HepG2 (cell line): ENCODE results near the gene IP6K3. TPM values are rescaled to one million over a fixed set of nuclear protein-coding genes. Genes with fewer than 3 reads are reported as not detected.

Experiments
- ATM ChIP-seq: fragments of 450-650 bp; IDR thresholded peaks from 2 replicates; pipeline ENCODE4 v1.7.1; 2017; ENCODE audit warnings: mild to moderate bottlenecking, borderline replicate concordance
- CHD4 ChIP-seq: fragments of 200-600 bp; sonication (generic); IDR thresholded peaks from 2 replicates; pipeline ENCODE4 v1.7.0; 2017; ENCODE audit warnings: mild to moderate bottlenecking, low read length, borderline replicate concordance
- DR1 ChIP-seq: sonication (generic); formaldehyde crosslinking; IDR thresholded peaks from 2 replicates; pipeline ENCODE4 v1.8.0; 2021; ENCODE audit warnings: mild to moderate bottlenecking, missing genetic modification reagents, inconsistent platforms
- FOXK1 ChIP-seq: sonication (generic); formaldehyde crosslinking; IDR thresholded peaks from 2 replicates; pipeline ENCODE4 v1.4.0; 2020; ENCODE audit warnings: low read depth, missing genetic modification reagents, borderline replicate concordance
- FOXK2 ChIP-seq: fragments of 450-650 bp; IDR thresholded peaks from 2 replicates; pipeline ENCODE4 v1.6.1; 2016
- GPN1 ChIP-seq: sonication (generic); formaldehyde crosslinking; IDR thresholded peaks from 2 replicates; pipeline ENCODE4 v1.5.1; 2020; ENCODE audit warnings: missing genetic modification reagents, borderline replicate concordance
- HNRNPH1 ChIP-seq: fragments of 200-400 bp; formaldehyde crosslinking; optimal IDR thresholded peaks from 2 replicates; pipeline ENCODE3; 2017; ENCODE audit warnings: mild to moderate bottlenecking, low read depth, low read length
- HOXA3 ChIP-seq: sonication (generic); formaldehyde crosslinking; IDR thresholded peaks from 2 replicates; pipeline ENCODE4 v1.5.0; 2020; ENCODE audit warnings: missing genetic modification reagents
- NR2F2 ChIP-seq: IDR thresholded peaks from 2 replicates; pipeline ENCODE4 v1.6.1; 2012; ENCODE audit warnings: low read depth, inconsistent platforms, borderline replicate concordance
- REXO4 ChIP-seq: sonication (generic); formaldehyde crosslinking; IDR thresholded peaks from 2 replicates; pipeline ENCODE4 v1.8.0; 2022; ENCODE audit warnings: missing genetic modification reagents, mild to moderate bottlenecking, borderline replicate concordance
- SMARCE1 ChIP-seq: fragments of 450-650 bp; IDR thresholded peaks from 2 replicates; pipeline ENCODE4 v1.6.1; 2017; ENCODE audit warnings: borderline replicate concordance
- ZBTB7A ChIP-seq: sonication (generic); formaldehyde crosslinking; IDR thresholded peaks from 2 replicates; pipeline ENCODE4 v1.8.0; 2022; ENCODE audit warnings: mild to moderate bottlenecking, missing genetic modification reagents
- ZFY ChIP-seq: sonication (generic); formaldehyde crosslinking; IDR thresholded peaks from 2 replicates; pipeline ENCODE4 v1.4.0; 2020; ENCODE audit warnings: missing genetic modification reagents
- ZNF3 ChIP-seq: IDR thresholded peaks from 2 replicates; pipeline ENCODE4 v1.7.0; 2017; ENCODE audit warnings: inconsistent platforms
- ZNF513 ChIP-seq: sonication (generic); formaldehyde crosslinking; conservative IDR thresholded peaks from 2 replicates; pipeline ENCODE4 v1.5.0; 2020; ENCODE audit warnings: missing genetic modification reagents
- ZNF691 ChIP-seq: sonication (generic); formaldehyde crosslinking; IDR thresholded peaks from 2 replicates; pipeline ENCODE4 v1.4.0; 2020; ENCODE audit warnings: missing genetic modification reagents, low read depth, mild to moderate bottlenecking, borderline replicate concordance
- ZSCAN20 ChIP-seq: sonication (generic); formaldehyde crosslinking; IDR thresholded peaks from 2 replicates; pipeline ENCODE4 v1.4.0; 2020; ENCODE audit warnings: missing genetic modification reagents, mild to moderate bottlenecking, borderline replicate concordance
- polyA plus RNA-seq, 8 experiments: library from polyadenylated mRNA; depleted of rRNA in 3 of 8; stranded (reverse) in 7 of 8; unstranded in 1 of 8; fragments of >200 nt; fragmentation: Illumina TruSeq in 4 of 8; extraction: Trizol in 4 of 8; gene quantifications; 2 replicates each; pipeline versions ENCODE4 v1.2.1 to v1.2.3, GENCODE V29; 2011 to 2016; ENCODE audit warnings: low read depth in 4 of 8, missing spikeins in 1 of 8, mixed read lengths in 1 of 8; ENCODE audit not compliant: insufficient read depth in 1 of 8
- total RNA-seq, 5 experiments: library from RNA; depleted of rRNA; stranded (reverse); fragments of >200 nt; fragmentation: Illumina TruSeq; extraction: Trizol; gene quantifications; 2 replicates each; pipeline ENCODE4 v1.2.3, GENCODE V29; 2016; ENCODE audit warnings: low read depth in 1 of 5
- TF ChIP-seq, protein P1 (sequence below): sonication (generic); formaldehyde crosslinking; IDR thresholded peaks from 2 replicates; pipeline ENCODE4 v1.4.0; 2020; ENCODE audit warnings: missing genetic modification reagents
- TF ChIP-seq, protein P2 (sequence below): sonication (generic); formaldehyde crosslinking; IDR thresholded peaks from 2 replicates; pipeline ENCODE4 v1.9.0; 2021; ENCODE audit warnings: missing genetic modification reagents, borderline replicate concordance

Gene IP6K3
- total and polyA plus RNA-seq, 2 of the 13 experiments (the other 11 are each of a cell fraction or from before 2014, with no cell fraction given): 0.11 to 0.18 TPM

DNA sequence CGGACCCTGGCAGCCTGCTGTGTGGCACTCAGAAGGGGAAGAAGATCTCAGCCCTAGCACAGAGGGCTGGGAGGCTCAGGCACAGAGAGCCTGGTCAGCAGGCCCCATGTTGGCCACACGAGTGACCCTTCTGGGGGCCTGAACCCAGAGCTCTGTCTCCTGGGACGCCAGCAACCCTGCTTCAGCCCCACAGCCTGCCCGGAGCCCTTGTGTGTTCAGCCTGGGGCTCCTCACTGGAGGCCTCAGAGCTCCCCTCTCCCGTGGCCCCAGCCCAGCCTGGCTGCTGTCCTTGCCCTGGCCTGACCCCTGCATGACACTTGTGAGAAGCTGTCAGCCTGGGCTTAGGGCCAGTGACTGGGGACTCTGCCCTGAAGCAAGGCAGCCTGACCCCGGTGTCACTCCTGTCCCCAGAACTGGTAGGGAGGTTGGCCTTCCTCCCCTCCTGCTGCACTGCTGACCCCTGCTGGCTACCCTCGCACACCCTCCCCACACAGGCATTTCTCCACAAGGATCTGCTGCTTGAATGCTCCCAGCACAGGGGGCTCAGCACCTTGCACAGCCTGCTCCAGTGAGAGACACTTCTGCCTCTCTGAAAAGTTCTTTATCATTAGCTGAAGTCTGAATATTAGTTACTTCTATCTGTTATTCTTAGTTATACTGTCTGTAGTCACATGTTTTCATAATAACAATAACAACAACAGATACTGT, 15.4 kb upstream of the IP6K3 start (continued):
- TF ChIP-seq, protein P1, sequence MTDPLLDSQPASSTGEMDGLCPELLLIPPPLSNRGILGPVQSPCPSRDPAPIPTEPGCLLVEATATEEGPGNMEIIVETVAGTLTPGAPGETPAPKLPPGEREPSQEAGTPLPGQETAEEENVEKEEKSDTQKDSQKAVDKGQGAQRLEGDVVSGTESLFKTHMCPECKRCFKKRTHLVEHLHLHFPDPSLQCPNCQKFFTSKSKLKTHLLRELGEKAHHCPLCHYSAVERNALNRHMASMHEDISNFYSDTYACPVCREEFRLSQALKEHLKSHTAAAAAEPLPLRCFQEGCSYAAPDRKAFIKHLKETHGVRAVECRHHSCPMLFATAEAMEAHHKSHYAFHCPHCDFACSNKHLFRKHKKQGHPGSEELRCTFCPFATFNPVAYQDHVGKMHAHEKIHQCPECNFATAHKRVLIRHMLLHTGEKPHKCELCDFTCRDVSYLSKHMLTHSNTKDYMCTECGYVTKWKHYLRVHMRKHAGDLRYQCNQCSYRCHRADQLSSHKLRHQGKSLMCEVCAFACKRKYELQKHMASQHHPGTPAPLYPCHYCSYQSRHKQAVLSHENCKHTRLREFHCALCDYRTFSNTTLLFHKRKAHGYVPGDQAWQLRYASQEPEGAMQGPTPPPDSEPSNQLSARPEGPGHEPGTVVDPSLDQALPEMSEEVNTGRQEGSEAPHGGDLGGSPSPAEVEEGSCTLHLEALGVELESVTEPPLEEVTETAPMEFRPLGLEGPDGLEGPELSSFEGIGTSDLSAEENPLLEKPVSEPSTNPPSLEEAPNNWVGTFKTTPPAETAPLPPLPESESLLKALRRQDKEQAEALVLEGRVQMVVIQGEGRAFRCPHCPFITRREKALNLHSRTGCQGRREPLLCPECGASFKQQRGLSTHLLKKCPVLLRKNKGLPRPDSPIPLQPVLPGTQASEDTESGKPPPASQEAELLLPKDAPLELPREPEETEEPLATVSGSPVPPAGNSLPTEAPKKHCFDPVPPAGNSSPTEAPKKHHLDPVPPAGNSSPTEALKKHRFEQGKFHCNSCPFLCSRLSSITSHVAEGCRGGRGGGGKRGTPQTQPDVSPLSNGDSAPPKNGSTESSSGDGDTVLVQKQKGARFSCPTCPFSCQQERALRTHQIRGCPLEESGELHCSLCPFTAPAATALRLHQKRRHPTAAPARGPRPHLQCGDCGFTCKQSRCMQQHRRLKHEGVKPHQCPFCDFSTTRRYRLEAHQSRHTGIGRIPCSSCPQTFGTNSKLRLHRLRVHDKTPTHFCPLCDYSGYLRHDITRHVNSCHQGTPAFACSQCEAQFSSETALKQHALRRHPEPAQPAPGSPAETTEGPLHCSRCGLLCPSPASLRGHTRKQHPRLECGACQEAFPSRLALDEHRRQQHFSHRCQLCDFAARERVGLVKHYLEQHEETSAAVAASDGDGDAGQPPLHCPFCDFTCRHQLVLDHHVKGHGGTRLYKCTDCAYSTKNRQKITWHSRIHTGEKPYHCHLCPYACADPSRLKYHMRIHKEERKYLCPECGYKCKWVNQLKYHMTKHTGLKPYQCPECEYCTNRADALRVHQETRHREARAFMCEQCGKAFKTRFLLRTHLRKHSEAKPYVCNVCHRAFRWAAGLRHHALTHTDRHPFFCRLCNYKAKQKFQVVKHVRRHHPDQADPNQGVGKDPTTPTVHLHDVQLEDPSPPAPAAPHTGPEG (CRISPR knock-in tag): peak; percentile 59; the same call in 1 of the 2 replicates
- TF ChIP-seq GPN1 (no peak), ZNF513 (CRISPR knock-in tag) (no peak), FOXK1 (peak; percentile 72; the same call in 1 of the 2 replicates), CHD4 (no peak), HNRNPH1 (no peak), FOXK2 (no peak), REXO4 (CRISPR knock-in tag) (no peak), ZNF691 (0 out of 2 replicates have a peak, but pooled peaks have one; percentile 82), DR1 (CRISPR knock-in tag) (no peak), ZBTB7A (CRISPR knock-in tag) (peak; percentile 95), ZNF3 (CRISPR knock-in tag) (peak; percentile 74), NR2F2 (peak; percentile 91), ZFY (CRISPR knock-in tag) (peak; percentile 59), SMARCE1 (no peak), HOXA3 (CRISPR knock-in tag) (peak; percentile 84), ATM (no peak), ZSCAN20 (CRISPR knock-in tag) (0 out of 2 replicates have a peak, but pooled peaks have one; percentile 14)
- TF ChIP-seq, protein P2, sequence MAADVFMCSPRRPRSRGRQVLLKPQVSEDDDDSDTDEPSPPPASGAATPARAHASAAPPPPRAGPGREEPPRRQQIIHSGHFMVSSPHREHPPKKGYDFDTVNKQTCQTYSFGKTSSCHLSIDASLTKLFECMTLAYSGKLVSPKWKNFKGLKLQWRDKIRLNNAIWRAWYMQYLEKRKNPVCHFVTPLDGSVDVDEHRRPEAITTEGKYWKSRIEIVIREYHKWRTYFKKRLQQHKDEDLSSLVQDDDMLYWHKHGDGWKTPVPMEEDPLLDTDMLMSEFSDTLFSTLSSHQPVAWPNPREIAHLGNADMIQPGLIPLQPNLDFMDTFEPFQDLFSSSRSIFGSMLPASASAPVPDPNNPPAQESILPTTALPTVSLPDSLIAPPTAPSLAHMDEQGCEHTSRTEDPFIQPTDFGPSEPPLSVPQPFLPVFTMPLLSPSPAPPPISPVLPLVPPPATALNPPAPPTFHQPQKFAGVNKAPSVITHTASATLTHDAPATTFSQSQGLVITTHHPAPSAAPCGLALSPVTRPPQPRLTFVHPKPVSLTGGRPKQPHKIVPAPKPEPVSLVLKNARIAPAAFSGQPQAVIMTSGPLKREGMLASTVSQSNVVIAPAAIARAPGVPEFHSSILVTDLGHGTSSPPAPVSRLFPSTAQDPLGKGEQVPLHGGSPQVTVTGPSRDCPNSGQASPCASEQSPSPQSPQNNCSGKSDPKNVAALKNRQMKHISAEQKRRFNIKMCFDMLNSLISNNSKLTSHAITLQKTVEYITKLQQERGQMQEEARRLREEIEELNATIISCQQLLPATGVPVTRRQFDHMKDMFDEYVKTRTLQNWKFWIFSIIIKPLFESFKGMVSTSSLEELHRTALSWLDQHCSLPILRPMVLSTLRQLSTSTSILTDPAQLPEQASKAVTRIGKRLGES: no peak
